Activated CD4-positive, alpha-beta T cell treated with anti-CD3 and anti-CD28 coated beads for 36 hours (primary cell): ENCODE measurements around the gene ALAS1. TPM values are rescaled to one million over a fixed set of nuclear protein-coding genes. Genes with fewer than 3 reads are reported as not detected.

Source experiments
- ATAC-seq: fragments of 200-7000 bp; cut with Tn5 transposase; one replicate; pipeline ENCODE4 v1.10.0; 2021; ENCODE audit warnings: mild to moderate bottlenecking, moderate library complexity
- CTCF ChIA-PET: fragments of 350-600 bp; sonication (Branson Sonifier 250); formaldehyde crosslinking; loops from one replicate; lab custom pipeline; 2021; ENCODE audit warnings: antibody characterized with exemption; lab: Charles Lee
- POLR2A ChIA-PET: fragments of 350-600 bp; sonication (Branson Sonifier 250); formaldehyde crosslinking; loops from one replicate; lab custom pipeline; 2021; ENCODE audit warnings: antibody characterized with exemption, inconsistent platforms; lab: Charles Lee
- DNase-seq: peaks from one replicate; pipeline ENCODE4 v3.0.0-alpha.2; 2020
- H3K27ac Mint-ChIP-seq: one replicate; pipeline ENCODE4 v1.8.0; 2021; ENCODE audit warnings: mixed read lengths
- H3K27me3 Mint-ChIP-seq: one replicate; pipeline ENCODE4 v1.8.0; 2021; ENCODE audit warnings: mixed read lengths
- H3K36me3 Mint-ChIP-seq: one replicate; pipeline ENCODE4 v1.8.0; 2021; ENCODE audit warnings: low read depth, mixed read lengths
- H3K4me1 Mint-ChIP-seq: one replicate; pipeline ENCODE4 v1.8.0; 2021; ENCODE audit warnings: mixed read lengths
- H3K4me3 Mint-ChIP-seq: one replicate; pipeline ENCODE4 v1.8.0; 2021; ENCODE audit warnings: mild to moderate bottlenecking, moderate library complexity, mixed read lengths
- H3K9me3 Mint-ChIP-seq: one replicate; pipeline ENCODE4 v1.8.0; 2021; ENCODE audit warnings: low read depth, mixed read lengths
- intact Hi-C, 2 experiments: fragments of 100-400 bp; cut with DNase I in 1 of 2; cut with micrococcal nuclease in 1 of 2; formaldehyde crosslinking; loops; one replicate each; pipeline versions ENCODE4 v1.14.2 to v1.15.1; 2022 to 2024; cut with DNase I, micrococcal nuclease
- total RNA-seq, 2 experiments: library from RNA; stranded (reverse); gene quantifications; one replicate each; pipeline ENCODE4 v1.2.3, GENCODE V29; 2021

ALAS1 gene
- total RNA-seq, 2 experiments from 2014 or later = 52.8 to 68.7 TPM

DNA sequence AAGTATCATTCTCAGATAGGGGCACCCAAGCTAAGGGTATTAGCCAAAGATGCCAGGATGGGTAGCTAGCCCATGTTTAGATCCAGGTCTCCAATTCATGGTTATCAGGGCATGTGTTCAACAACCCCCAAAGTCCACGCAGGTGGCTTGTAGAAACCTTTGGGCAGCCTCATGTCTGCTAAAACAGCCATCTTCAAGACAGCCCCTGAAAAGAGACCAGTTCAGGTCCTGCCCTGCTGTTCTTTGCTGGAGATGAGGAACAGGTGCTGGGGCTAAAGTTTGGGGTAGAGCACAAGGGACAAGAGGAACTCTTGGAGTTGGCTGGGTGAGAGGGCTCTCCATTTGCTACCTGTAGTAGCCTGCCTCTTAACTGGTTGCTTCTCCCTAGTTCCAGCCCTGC lies 52.2 kb downstream of the ALAS1 start:
- POLR2A ChIA-PET = interaction anchor here (0.7 to 1.0 kb wide), 2 partner anchors 8 to 29 kb away, joined by 3 read pairs; partner anchors contain the start of gene WDR82
- CTCF ChIA-PET = interaction anchor here (0.7 to 2.4 kb wide), 9 partner anchors 8 to 89 kb away, joined by 3 to 8 read pairs (median 4); partner anchors contain the start of gene WDR82
- H3K27me3 Mint-ChIP-seq = no peaks in the 10 kb centered on the region
- H3K9me3 Mint-ChIP-seq = no peaks in the 10 kb centered on the region
- H3K36me3 Mint-ChIP-seq = peaks cover 74% of the 10 kb centered on the region
- H3K27ac Mint-ChIP-seq = peak overlapping the region; percentile 52
- peaks cover 76% of the 10 kb centered on the region for H3K4me1 Mint-ChIP-seq
- H3K4me3 Mint-ChIP-seq = no peak overlapping the region
- intact Hi-C loops = no loop called here
- ATAC-seq = no peak
- DNase-seq = no peak

GRCh38 chr3:52253314-52254304 lies 55.6 kb downstream of the ALAS1 start:
- Mint-ChIP-seq H3K9me3 (no peaks in the 10 kb centered on the region), H3K27ac (peak overlapping the region; percentile 99), H3K36me3 (peaks cover 86% of the 10 kb centered on the region), H3K27me3 (no peaks in the 10 kb centered on the region), H3K4me3 (peak overlapping the region; percentile 64), H3K4me1 (peaks cover 82% of the 10 kb centered on the region)
- ChIA-PET CTCF (interaction anchor here (0.6 to 3.4 kb wide), 15 partner anchors 8 to 552 kb away, joined by 3 to 23 read pairs (median 4); partner anchors contain the start of genes TLR9, TWF2 and WDR82), POLR2A (interaction anchor here (0.7 to 2.2 kb wide), 9 partner anchors 7 to 280 kb away, joined by 3 to 19 read pairs (median 4); partner anchors contain the start of genes ABHD14B, DUSP7 and WDR82)
- DNase-seq (peak; percentile 92), ATAC-seq (peak; percentile 89)
- intact Hi-C loops = loop anchor here (1.0 kb wide), 4 partner anchors 13 to 25 kb away; partner anchors contain the start of gene WDR82 (in 2 of the 2)

- ChIA-PET POLR2A (interaction anchor here (1.0 to 2.2 kb wide), 2 partner anchors 8 to 23 kb away, joined by 3 to 19 read pairs; partner anchors contain the start of gene WDR82), CTCF (interaction anchor here (0.6 to 3.4 kb wide), 5 partner anchors 9 to 24 kb away, joined by 3 to 23 read pairs (median 11); partner anchors contain the start of genes TWF2 and WDR82)
- Mint-ChIP-seq H3K27ac (peak overlapping the region; percentile 99), H3K4me3 (no peak overlapping the region), H3K4me1 (peaks cover 89% of the 10 kb centered on the region), H3K9me3 (no peaks in the 10 kb centered on the region), H3K36me3 (peaks cover 87% of the 10 kb centered on the region), H3K27me3 (no peaks in the 10 kb centered on the region)
- ATAC-seq (no peak), DNase-seq (no peak)
- intact Hi-C loops = no loop called here
These were observed 56.6 kb downstream of the ALAS1 start for GRCh38 chr3:52254608-52255007.

- POLR2A ChIA-PET = no interaction called here
- H3K4me3 Mint-ChIP-seq = no peak overlapping the region
- ATAC-seq (no peak), DNase-seq (no peak)
- H3K9me3 Mint-ChIP-seq = no peaks in the 10 kb centered on the region
- peaks cover 91% of the 10 kb centered on the region for H3K4me1 Mint-ChIP-seq
- H3K27me3 Mint-ChIP-seq = no peaks in the 10 kb centered on the region
- CTCF ChIA-PET = interaction anchor here (1.4 kb wide), 1 partner anchor 20 kb away, joined by 6 read pairs; no protein-coding TSS in a partner anchor
- H3K36me3 Mint-ChIP-seq = peaks cover 90% of the 10 kb centered on the region
- intact Hi-C loops = no loop called here
- H3K27ac Mint-ChIP-seq = peak overlapping the region; percentile 73
These were observed 58.2 kb downstream of the ALAS1 start for GRCh38 chr3:52256159-52256558.

- Mint-ChIP-seq H3K27me3 (no peaks in the 10 kb centered on the region), H3K4me1 (peaks cover 94% of the 10 kb centered on the region), H3K27ac (peak overlapping the region; percentile 73), H3K4me3 (no peak overlapping the region), H3K9me3 (no peaks in the 10 kb centered on the region), H3K36me3 (peaks cover 93% of the 10 kb centered on the region)
- DNase-seq = no peak
- ChIA-PET CTCF (interaction anchor here (0.9 to 1.4 kb wide), 2 partner anchors 20 to 1787 kb away, joined by 3 to 6 read pairs; no protein-coding TSS in a partner anchor), POLR2A (no interaction called here)
- intact Hi-C loops = no loop called here
- ATAC-seq = no peak
These were observed 58.7 kb downstream of the ALAS1 start for GRCh38 chr3:52256622-52257021.

DNA sequence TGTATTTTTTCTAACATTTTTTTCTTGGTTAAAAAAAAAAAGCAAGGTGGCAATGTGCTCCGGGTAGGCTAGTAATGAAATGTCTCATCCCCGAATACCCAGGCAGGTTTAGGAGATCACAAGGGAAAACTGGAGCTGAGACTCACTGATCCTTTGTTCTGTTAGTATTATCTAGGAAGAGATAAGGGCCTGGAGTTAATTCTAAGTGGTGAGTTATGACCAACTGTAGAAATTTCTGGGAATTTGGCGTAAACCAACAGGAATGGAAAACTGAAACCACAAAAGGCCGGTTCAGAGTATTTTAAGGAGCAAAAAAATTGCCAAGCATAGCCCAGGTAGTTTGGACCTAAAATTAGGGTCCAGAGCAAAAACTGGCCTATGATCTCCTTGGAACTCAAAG lies 60.0 kb downstream of the ALAS1 start:
- peaks cover 93% of the 10 kb centered on the region for H3K36me3 Mint-ChIP-seq
- intact Hi-C loops = no loop called here
- H3K27me3 Mint-ChIP-seq = no peaks in the 10 kb centered on the region
- CTCF ChIA-PET = interaction anchor here (1.0 to 2.0 kb wide), 3 partner anchors 9 to 29 kb away, joined by 3 to 6 read pairs (median 5); no protein-coding TSS in a partner anchor
- H3K9me3 Mint-ChIP-seq = no peaks in the 10 kb centered on the region
- no peak overlapping the region for H3K4me3 Mint-ChIP-seq
- POLR2A ChIA-PET = no interaction called here
- no peak for ATAC-seq
- H3K4me1 Mint-ChIP-seq = peaks cover 94% of the 10 kb centered on the region
- peak overlapping the region; percentile 73 for H3K27ac Mint-ChIP-seq
- DNase-seq = no peak

DNA sequence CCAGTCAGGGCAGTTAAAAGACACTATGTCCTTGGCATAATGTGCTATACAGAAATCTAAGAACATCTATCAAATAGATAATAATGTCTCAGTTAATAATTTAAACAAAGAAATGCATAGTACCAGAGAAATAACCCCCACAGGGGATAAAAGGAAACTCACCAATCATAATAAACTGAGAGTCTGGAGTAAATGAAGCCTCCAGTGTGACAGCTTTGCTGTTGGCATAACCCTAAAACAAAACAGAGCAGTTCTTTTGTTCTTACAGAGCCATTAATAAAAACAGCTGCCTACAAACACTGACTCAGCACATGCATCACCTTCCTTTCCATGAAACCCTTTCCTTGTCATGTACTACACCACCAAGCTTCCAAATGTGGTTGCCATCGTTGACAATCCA lies 61.1 kb downstream of the ALAS1 start:
- Mint-ChIP-seq H3K27me3 (no peaks in the 10 kb centered on the region), H3K4me1 (peaks cover 94% of the 10 kb centered on the region), H3K27ac (peak overlapping the region; percentile 73), H3K36me3 (peaks cover 93% of the 10 kb centered on the region), H3K4me3 (no peak overlapping the region), H3K9me3 (no peaks in the 10 kb centered on the region)
- ATAC-seq = peak; percentile 42
- ChIA-PET CTCF (interaction anchor here (0.6 to 2.0 kb wide), 9 partner anchors 9 to 202 kb away, joined by 3 to 6 read pairs (median 4); no protein-coding TSS in a partner anchor), POLR2A (interaction anchor here (1.1 kb wide), 1 partner anchor 15 kb away, joined by 4 read pairs; no protein-coding TSS in a partner anchor)
- no peak for DNase-seq
- intact Hi-C loops = no loop called here

GRCh38 chr3:52259448-52259847 lies 61.5 kb downstream of the ALAS1 start:
- POLR2A ChIA-PET = interaction anchor here (1.1 kb wide), 1 partner anchor 15 kb away, joined by 4 read pairs; no protein-coding TSS in a partner anchor
- peak overlapping the region; percentile 73 for H3K27ac Mint-ChIP-seq
- CTCF ChIA-PET = interaction anchor here (0.8 to 2.0 kb wide), 6 partner anchors 9 to 27 kb away, joined by 3 to 6 read pairs (median 4); no protein-coding TSS in a partner anchor

DNA sequence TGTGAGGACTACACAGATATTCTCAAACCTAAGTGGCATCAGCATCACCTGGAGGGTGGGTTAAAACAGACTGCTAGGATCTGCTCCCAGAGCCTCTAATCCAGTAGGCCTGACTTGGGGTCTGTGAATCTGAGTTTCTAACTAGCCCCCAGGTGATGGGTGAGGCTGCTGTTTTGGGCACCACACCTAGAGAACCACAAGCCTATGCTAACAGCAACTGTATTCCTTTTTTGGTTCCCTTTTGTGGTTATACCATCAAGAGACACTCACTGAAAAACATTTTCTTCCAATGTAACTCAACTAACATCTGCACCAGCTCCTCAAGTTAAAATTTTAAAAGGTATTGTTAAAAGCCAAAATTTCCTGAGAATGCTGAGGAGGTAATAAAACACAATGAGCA lies 64.5 kb downstream of the ALAS1 start:
- CTCF ChIA-PET = interaction anchor here (0.6 to 1.0 kb wide), 2 partner anchors 27 to 77 kb away, joined by 3 to 5 read pairs; no protein-coding TSS in a partner anchor
- intact Hi-C loops = no loop called here

More at GRCh38 chr3:52259448-52259847, 61.5 kb downstream of the ALAS1 start:
- no peaks in the 10 kb centered on the region for H3K9me3 Mint-ChIP-seq
- intact Hi-C loops = no loop called here
- no peaks in the 10 kb centered on the region for H3K27me3 Mint-ChIP-seq
- H3K36me3 Mint-ChIP-seq = peaks cover 93% of the 10 kb centered on the region
- no peak overlapping the region for H3K4me3 Mint-ChIP-seq
- ATAC-seq (peak; percentile 39), DNase-seq (no peak)
- H3K4me1 Mint-ChIP-seq = peaks cover 94% of the 10 kb centered on the region

More for the DNA sequence above, 64.5 kb downstream of the ALAS1 start:
- Mint-ChIP-seq H3K4me3 (no peak overlapping the region), H3K27ac (peak overlapping the region; percentile 75), H3K4me1 (peaks cover 87% of the 10 kb centered on the region), H3K27me3 (no peaks in the 10 kb centered on the region), H3K36me3 (peaks cover 89% of the 10 kb centered on the region), H3K9me3 (no peaks in the 10 kb centered on the region)
- DNase-seq (no peak), ATAC-seq (no peak)
- POLR2A ChIA-PET = no interaction called here
